VCaP (cell line): ENCODE results near the gene ANKRD13B.

ENCODE experiments used
- H3K27ac ChIP-seq: fragments of 450-650 bp; 2 replicates; pipeline ENCODE4 v1.5.1; 2017
- CTCF ChIP-seq: fragments of 450-650 bp; conservative IDR thresholded peaks from 2 replicates; pipeline ENCODE4 v1.5.1; 2017; ENCODE audit warnings: mild to moderate bottlenecking, moderate library complexity

Gene ANKRD13B

GRCh38 chr17:29565643-29566472 is 27.1 kb upstream of the ANKRD13B start:
- H3K27ac ChIP-seq = peak overlapping the region; percentile 89
- TF ChIP-seq CTCF = no peak

- TF ChIP-seq CTCF = peak; percentile 18; the same call in 1 of the 2 replicates
- H3K27ac ChIP-seq = peak within 1 kb of the TSS; percentile 89
These were observed 26.2 kb upstream of the ANKRD13B start, which contains the start of gene ABHD15 for GRCh38 chr17:29566473-29567303. Gene ABHD15 (minus strand): TSS chr17:29567037. CDS start chr17:29566966, 71 bp downstream.

GRCh38 chr17:29567304-29567553 is 25.7 kb upstream of the ANKRD13B start:
- no peak for TF ChIP-seq CTCF
- H3K27ac ChIP-seq = peak overlapping the region; percentile 89

- TF ChIP-seq CTCF = peak; percentile 74
- peak overlapping the region; percentile 89 for H3K27ac ChIP-seq
These were observed 25.2 kb upstream of the ANKRD13B start for GRCh38 chr17:29567554-29568330.

GRCh38 chr17:29568331-29569244 is 24.3 kb upstream of the ANKRD13B start, which contains the start of gene TP53I13:
Gene TP53I13 (plus strand): TSS chr17:29568701. CDS start chr17:29568759, 58 bp downstream.
- 0 out of 2 replicates have a peak, but pooled peaks have one; percentile 14 for TF ChIP-seq CTCF
- H3K27ac ChIP-seq = peak within 1 kb of the TSS; percentile 89

GRCh38 chr17:29569245-29569950 is 23.5 kb upstream of the ANKRD13B start:
- peak overlapping the region; percentile 89 for H3K27ac ChIP-seq
- no peak for TF ChIP-seq CTCF
